Measurements from ENCODE around the gene ALLC. TPM values are rescaled to one million over a fixed set of nuclear protein-coding genes. Genes with fewer than 3 reads are reported as not detected.
"Not testable (repeated sequence)": the region's sequence is repeated elsewhere in the genome, so short reads cannot be mapped to it uniquely, and the experiment has no call there.

ALLC gene
- total RNA-seq, 1 donor from 2014 or later = not detected

GRCh38 chr2:3654011-3654410 is 4.0 kb upstream of the ALLC start:
- no peak for DNase-seq (ENCODE audit: low read depth)
- no peak overlapping the region for H3K4me3 ChIP-seq (ENCODE audit: low read depth, low read length)
- TF ChIP-seq CTCF (conservative IDR thresholded peaks at IDR 0.05; ENCODE audit: low read depth, low read length) = no peak

GRCh38 chr2:3654531-3655225 is 3.3 kb upstream of the ALLC start:
- TF ChIP-seq CTCF (conservative IDR thresholded peaks at IDR 0.05; ENCODE audit: low read depth, low read length) = no peak

GRCh38 chr2:3655871-3656761 is 1.9 kb upstream of the ALLC start:
- H3K4me3 ChIP-seq (ENCODE audit: low read depth, low read length) = no peak overlapping the region
- TF ChIP-seq CTCF (conservative IDR thresholded peaks at IDR 0.05; ENCODE audit: low read depth, low read length) = no peak
- DNase-seq (ENCODE audit: low read depth) = no peak

More at GRCh38 chr2:3654531-3655225, 3.3 kb upstream of the ALLC start:
- H3K4me3 ChIP-seq (ENCODE audit: low read depth, low read length) = no peak overlapping the region
- no peak for DNase-seq (ENCODE audit: low read depth)

- H3K4me3 ChIP-seq (ENCODE audit: low read depth, low read length) = no peak overlapping the region
- no peak for DNase-seq (ENCODE audit: low read depth)
- TF ChIP-seq CTCF (conservative IDR thresholded peaks at IDR 0.05; ENCODE audit: low read depth, low read length) = no peak
Measured at GRCh38 chr2:3656762-3657721, 958 bp upstream of the ALLC start.

GRCh38 chr2:3659447-3660432 is 1.7 kb downstream of the ALLC start:
- no peak for TF ChIP-seq CTCF (conservative IDR thresholded peaks at IDR 0.05; ENCODE audit: low read depth, low read length)
- no peak for DNase-seq (ENCODE audit: low read depth)
- H3K4me3 ChIP-seq (ENCODE audit: low read depth, low read length) = no peak overlapping the region

GRCh38 chr2:3660640-3661039 is 2.6 kb downstream of the ALLC start:
- not testable (repeated sequence) for H3K4me3 ChIP-seq (ENCODE audit: low read depth, low read length); DNase-seq (ENCODE audit: low read depth)
